ENCODE results near the gene AVL9.

Gene AVL9

GRCh38 chr7:32535162-32535702, 39.9 kb downstream of the AVL9 start:
- DNase-seq: no peak

GRCh38 chr7:32536016-32536415, 40.7 kb downstream of the AVL9 start:
- no peak for DNase-seq

DNA sequence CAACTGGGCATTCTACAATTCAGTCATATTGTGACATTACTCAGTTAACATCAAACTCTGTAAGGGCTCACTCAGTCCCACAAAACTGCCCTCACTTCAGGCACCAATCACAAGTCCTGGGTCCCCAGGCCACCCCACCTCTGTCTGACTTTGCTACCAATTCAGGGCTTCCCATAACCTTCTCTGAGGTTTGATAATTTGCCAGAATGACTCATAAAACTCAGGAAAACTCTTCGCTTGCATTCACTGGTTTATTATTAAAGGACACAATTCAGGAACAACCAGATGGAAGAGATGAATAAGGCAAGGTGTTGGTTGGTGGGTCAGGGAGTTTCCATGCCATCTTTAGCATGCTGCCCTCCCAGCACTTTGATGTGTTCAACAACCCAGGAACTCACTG, 41.3 kb downstream of the AVL9 start:
- DNase-seq: no peak

GRCh38 chr7:32537760-32538159, 42.5 kb downstream of the AVL9 start:
- DNase-seq: no peak

DNA sequence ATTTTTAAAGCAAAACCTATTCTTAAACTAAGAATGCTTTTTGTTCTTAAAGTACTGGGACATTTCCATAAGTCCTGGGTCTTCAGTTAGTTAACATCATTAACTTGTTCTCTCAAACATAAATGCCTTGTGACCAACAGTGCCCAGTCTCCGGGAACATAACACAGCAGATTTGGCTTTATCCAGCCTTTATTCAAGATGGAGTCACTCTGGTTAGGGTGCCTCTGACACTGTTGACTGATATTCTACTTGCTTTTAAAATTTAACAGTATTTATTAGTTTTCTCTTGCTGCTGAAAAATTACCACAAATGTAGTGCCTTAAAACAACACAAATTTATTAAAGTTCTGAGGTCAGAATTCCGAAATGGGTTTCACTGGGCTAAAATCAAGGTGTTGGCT, 44.1 kb downstream of the AVL9 start:
- no peak for DNase-seq

GRCh38 chr7:32539919-32540531, 44.7 kb downstream of the AVL9 start:
- DNase-seq: no peak

DNA sequence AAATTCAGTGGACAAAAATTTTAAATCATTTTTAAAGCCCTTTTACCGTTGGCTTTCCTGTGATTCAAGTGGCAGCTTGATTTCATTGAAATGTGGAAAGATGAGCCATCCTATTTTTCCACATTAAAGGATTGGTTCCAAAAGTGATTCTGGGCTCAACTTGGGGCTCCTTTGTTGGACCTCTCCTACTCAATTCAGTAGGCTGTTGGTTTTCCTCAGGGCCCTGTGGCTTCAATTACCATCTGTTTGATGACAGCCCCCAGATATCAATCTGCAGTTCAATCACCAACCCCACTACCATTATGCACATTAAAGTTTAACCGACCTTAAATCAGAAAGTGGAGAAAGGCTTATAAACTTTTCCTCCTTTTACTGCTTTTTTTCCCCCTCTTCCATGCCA, 47.3 kb downstream of the AVL9 start:
- no peak for DNase-seq

GRCh38 chr7:32559480-32559879, 64.2 kb downstream of the AVL9 start:
- no peak for DNase-seq

- DNase-seq: no peak
Observed at GRCh38 chr7:32560075-32560474, 64.8 kb downstream of the AVL9 start.

- no peak for DNase-seq
Observed at GRCh38 chr7:32561613-32562012, 66.3 kb downstream of the AVL9 start.

- no peak for DNase-seq
Observed at GRCh38 chr7:32564542-32564941, 69.3 kb downstream of the AVL9 start.

DNA sequence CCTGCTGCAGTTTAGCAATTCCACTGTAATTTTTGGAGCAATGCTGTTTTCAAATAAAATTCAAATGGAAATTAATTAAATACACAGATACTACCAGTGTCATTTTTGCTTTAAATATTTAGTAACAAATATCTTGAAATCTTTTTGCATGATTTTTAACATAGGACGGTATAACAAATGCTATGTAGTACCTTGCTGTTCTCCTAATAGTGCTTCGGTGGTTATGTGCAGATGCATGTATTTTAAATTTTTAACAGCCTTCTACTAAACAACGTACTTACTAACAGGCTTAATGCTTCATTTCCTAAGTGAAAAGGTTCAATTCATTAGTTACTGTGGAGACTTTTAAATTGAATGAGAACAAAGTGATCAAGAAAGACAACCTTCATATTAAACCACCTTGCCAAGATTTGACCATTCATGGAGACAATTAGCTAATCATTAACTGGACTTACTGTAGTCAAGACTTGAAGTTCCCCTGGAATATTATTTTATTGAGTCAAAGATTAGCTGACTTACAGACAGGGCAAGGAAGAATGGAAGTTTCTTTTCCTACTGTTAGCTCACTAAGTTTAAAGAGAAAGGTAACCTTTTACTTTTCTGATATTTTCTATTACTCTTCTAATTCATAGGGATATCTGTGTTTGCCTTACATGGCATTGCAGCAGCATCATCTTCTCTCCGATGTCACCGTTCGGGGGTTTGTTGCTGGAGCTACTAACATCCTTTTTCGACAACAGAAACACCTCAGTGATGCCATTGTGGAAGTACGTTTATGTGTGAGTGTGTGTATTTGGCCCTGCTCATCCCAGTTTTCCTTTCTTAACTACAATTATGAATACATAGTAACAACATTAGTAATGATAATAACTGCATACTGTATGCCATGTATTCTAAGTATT, 74.3 kb downstream of the AVL9 start:
- DNase-seq: no peak

DNA sequence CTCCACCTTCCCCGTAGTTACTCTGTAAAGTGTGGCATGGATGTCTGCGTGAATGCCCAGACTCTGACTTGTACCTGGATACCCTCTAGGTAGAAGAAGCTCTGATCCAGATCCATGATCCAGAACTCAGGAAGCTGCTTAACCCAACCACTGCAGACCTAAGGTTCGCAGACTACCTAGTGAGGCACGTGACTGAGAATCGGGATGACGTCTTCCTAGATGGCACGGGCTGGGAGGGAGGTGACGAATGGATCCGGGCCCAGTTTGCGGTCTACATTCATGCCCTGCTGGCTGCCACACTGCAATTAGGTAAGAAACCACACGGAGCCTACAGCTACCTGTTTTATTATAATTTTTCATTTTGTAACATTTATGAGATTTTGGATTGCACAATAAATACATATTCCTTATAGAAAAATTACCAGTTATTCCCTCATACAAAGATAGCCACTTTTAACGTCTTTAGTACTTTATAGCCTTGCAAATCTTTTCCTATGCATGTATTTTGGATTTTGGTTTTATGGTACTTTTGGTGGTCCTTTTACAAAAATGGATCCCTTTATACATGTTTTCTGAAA, 77.9 kb downstream of the AVL9 start:
- DNase-seq: no peak

DNA sequence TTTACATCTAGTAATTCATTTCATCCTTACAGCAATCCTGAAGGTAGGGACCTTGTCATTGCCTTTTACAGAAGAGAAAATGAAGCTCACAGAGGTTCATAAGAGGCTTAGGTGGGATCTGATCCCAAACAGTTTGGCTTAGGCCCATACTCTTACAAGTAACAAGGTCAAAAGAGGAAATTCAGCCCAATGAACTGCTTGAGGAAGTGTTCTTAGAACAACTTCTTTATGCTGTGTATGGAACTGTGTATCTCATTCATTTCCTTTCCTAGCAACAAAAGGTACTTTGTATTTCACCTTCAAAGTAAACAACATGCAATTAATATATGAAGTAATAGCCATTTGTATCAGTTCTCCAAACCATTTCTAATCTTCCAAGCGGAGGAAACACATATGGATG, 79.3 kb downstream of the AVL9 start:
- DNase-seq: no peak

GRCh38 chr7:32577421-32577820, 82.1 kb downstream of the AVL9 start:
- DNase-seq: no peak

GRCh38 chr7:32579776-32580175, 84.5 kb downstream of the AVL9 start:
- no peak for DNase-seq

DNA sequence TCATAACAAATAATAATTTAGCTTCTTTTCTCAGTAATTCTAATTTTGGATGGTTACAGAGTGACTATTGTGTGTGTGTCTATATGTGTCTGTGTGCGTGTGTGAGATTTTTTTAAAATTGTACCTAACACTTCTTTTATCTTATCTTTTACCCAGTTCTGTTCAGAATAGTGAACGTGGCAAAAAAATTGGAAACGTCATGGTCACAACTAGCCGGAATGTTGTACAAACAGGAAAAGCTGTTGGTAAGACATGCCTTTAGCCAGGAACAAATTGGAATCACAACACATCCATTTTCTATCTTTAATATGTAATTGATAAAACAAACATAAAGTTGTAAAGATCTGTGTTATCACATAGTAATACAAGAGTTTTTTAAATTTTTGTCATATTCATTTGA, 85.4 kb downstream of the AVL9 start:
- DNase-seq: no peak

- no peak for DNase-seq
Observed at GRCh38 chr7:32582036-32582435, 86.7 kb downstream of the AVL9 start.

- no peak for DNase-seq
Observed at GRCh38 chr7:32583791-32584190, 88.5 kb downstream of the AVL9 start.

GRCh38 chr7:32586291-32587221, 91.3 kb downstream of the AVL9 start:
- DNase-seq: no peak

- no peak for DNase-seq
Observed at GRCh38 chr7:32587411-32587948, 92.2 kb downstream of the AVL9 start.

DNA sequence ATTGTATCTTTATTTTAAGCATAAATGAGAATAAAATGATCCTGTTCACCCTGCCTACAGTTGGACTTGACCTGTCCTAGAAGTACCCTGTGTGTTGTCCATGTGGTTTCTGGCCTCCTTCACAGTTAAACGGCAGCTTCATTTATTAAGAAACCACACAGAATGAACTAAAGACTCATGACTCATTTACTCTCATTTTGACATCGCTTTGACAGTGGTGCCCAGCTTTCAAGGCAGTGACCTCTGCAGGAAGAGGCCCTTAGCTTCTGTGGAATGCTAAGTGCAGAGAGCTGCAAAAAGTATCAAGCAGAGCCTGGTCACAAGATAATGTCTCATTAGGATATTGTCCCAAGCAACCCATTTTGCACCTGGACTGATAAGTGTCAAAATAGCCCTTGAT, 93.4 kb downstream of the AVL9 start:
- DNase-seq: no peak

DNA sequence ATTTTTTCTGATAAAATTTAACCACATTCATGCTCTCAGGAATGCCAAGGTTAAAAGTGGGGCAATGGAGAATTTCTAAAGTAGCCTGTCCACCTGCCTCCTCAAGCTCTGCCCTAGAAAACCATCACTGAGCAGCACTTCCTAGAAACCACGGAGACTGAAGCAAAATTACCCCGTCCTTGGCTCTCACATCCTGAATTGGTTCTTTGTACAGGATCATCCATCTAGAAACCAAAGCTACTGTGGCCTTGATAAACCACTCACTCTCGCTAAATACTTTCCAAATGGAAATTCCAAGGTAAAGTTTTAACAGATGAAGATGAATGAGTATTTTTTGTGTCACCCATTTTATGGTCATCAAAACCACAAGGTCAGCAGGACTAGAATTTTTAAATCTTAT, 96.6 kb downstream of the AVL9 start:
- DNase-seq: no peak
